Testis (tissue), 2 donors: ENCODE results near the gene RIPOR2.

ENCODE experiments used
- CTCF ChIP-seq, 3 experiments: fragments of 450-650 bp in 2 of 3; fragments of 200-600 bp in 1 of 3; sonication (generic) in 1 of 3; IDR thresholded peaks; one replicate each; pipeline ENCODE4 v1.5.1; 2016 to 2019; ENCODE audit warnings: antibody characterized with exemption in 3 of 3, mild to moderate bottlenecking in 2 of 3, moderate library complexity in 1 of 3
- POLR2A ChIP-seq: fragments of 450-650 bp; IDR thresholded peaks from one replicate; pipeline ENCODE4 v1.6.1; 2017; ENCODE audit warnings: antibody characterized with exemption, mild to moderate bottlenecking, moderate library complexity

- no peak for TF ChIP-seq CTCF (IDR thresholded peaks at IDR 0.05)
- TF ChIP-seq POLR2A: no peak
Measured at GRCh38 chr6:24788031-24788665, 147.6 kb downstream of the RIPOR2 start.
